ENCODE measurements around the gene BRPF3.

Gene BRPF3

DNA sequence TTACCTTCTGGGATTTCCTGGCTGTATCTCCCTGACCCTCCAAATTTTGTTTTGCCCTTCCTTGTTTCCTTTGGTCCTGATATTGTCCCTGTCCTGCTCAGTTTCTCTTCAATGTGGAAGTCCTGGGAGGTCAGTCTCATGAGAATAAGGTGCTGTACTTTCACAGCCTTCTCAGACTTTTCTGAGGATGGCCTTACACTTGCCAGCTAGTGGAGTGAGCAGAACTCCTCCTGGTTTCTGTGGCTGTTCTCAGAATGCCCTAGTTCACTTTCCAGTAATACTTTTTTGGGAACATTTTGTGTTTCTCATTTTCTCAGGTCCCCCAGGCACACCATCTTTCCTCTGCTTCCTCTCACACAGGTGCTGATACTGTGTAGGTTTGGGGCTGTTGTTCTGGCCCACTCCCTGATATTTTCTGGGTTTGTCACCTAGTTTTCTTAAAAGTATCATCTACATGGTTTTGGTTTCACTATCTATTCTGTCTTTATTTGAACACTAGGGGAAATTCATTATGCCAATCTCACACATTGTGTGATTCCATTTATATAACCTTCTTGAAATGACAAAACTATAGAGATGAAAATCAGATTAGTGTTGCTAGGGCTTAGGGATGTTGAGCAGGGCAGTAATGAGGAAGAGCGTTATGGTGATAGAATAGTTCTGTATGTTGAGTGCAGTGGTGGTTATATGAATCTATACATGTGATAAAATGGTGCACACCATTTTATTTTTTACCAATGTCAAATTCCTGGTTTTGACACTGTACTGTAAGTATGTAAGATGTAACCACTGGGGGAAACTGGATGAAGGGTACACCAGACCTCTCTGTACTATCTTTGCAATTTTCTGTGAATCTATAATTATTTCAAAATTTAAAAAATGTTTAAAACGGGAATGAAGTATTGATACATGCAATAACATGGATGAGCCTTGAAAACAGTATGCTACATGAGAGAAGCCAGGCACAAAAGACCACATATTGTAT lies 27.2 kb upstream of the BRPF3 start:
- TF ChIP-seq, protein P1, sequence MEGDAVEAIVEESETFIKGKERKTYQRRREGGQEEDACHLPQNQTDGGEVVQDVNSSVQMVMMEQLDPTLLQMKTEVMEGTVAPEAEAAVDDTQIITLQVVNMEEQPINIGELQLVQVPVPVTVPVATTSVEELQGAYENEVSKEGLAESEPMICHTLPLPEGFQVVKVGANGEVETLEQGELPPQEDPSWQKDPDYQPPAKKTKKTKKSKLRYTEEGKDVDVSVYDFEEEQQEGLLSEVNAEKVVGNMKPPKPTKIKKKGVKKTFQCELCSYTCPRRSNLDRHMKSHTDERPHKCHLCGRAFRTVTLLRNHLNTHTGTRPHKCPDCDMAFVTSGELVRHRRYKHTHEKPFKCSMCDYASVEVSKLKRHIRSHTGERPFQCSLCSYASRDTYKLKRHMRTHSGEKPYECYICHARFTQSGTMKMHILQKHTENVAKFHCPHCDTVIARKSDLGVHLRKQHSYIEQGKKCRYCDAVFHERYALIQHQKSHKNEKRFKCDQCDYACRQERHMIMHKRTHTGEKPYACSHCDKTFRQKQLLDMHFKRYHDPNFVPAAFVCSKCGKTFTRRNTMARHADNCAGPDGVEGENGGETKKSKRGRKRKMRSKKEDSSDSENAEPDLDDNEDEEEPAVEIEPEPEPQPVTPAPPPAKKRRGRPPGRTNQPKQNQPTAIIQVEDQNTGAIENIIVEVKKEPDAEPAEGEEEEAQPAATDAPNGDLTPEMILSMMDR (conservative IDR thresholded peaks at IDR 0.05; ENCODE audit: low read depth, low read length), result no peak
- no peak for DNase-seq (ENCODE audit: low read depth)
- no peak overlapping the region for H3K4me3 ChIP-seq (ENCODE audit: low read depth, low read length)

DNA sequence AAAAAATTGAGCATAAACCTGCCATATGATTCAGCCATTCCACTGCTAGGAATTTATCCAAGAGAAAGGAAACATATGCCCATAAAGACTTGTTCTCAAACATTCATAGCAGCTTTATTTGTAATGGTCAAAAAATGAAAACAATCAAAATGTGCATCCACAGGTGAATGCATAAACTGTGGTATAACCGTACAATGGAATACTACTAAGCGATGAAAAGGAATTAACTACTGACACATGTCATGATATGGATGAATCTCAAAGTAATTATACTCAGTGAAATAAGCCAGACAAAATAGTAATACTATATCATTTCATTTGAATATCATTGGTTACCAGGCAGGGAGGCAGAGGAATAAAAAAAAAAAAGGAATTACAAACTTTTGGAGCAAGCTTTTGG lies 25.8 kb upstream of the BRPF3 start:
- DNase-seq (ENCODE audit: low read depth), result no peak
- no peak overlapping the region for H3K4me3 ChIP-seq (ENCODE audit: low read depth, low read length)
- TF ChIP-seq, protein P1 (conservative IDR thresholded peaks at IDR 0.05; ENCODE audit: low read depth, low read length), result no peak

DNA sequence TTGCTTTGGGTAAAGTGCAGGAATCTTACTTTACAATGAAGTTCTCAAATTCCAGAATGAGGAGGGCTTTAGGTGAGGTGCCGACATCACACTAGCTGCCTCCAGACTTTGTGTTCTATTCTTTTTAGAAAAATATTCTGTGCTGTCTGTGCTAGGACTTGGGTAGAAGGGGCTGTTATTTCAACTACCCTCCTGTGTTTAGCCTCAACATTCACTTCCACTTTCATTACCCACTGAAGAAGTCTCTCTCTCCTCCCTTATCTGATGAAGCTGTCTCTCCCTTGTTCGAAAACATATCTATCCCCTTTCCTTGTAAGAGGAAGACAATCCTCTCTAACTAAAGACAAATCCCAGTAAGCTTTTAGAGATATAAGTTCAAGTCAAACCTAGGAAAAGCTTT lies 25.0 kb upstream of the BRPF3 start:
- no peak for DNase-seq (ENCODE audit: low read depth)
- no peak overlapping the region for H3K4me3 ChIP-seq (ENCODE audit: low read depth, low read length)
- TF ChIP-seq, protein P1 (conservative IDR thresholded peaks at IDR 0.05; ENCODE audit: low read depth, low read length), result no peak

DNA sequence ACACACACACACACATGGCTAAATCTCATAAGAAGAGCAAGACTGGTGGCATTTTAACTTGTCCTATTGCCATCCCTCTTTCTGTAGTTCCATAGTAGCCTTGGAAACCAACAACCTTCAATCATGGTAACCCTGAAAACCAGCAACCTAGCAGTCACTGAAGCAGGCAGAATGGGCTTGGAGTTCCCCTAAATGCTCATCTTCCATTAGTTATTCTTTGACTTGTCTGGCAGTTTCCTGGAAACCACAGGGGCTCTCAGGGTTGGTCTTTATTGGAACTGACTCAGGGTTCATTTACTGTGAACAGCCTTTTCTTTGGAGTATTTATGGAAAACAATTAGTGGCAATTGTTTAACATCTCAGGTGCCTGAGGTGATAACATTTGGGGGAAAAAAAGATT lies 19.4 kb upstream of the BRPF3 start:
- H3K4me3 ChIP-seq (ENCODE audit: low read depth, low read length), result no peak overlapping the region
- DNase-seq (ENCODE audit: low read depth), result peak; percentile 5
- TF ChIP-seq, protein P1 (conservative IDR thresholded peaks at IDR 0.05; ENCODE audit: low read depth, low read length), result no peak

DNA sequence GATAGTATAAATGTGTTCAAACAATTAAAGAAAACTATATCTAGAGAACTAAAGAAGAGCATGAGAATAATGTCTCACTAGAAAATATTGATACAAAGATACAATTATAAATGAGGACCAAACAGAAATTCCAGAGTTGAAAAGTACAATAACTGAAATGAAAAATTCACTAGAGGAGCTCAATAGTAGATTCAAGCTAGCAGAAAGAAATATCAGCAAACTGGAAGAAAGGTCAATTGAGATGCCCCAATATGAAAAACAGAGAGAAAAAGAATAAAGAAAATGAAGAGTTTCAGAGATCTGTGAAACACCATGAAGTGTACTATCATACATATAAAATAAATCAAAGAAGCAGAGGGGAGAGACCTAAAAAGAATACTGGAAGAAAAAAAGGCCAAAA lies 18.0 kb upstream of the BRPF3 start:
- TF ChIP-seq, protein P1 (conservative IDR thresholded peaks at IDR 0.05; ENCODE audit: low read depth, low read length), result no peak

DNA sequence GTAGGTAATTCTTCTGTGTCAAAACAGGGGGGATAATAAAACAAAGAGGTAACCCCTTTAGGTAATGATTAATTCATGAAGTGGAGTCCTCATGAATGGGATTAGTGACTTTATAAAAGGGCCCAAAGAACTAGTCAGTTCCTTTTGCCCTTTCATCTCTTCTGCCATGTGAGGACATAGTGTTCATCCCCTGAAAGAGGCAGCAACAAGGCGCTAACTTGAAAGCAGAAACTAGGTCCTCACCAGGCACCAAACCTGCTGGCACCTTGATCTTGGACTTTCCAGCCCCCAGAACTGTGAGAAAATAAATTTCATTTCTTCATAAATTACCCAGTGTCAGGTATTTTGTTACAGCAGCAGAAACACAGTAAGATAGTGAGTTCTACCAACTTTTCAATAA lies 16.4 kb upstream of the BRPF3 start:
- no peak for DNase-seq (ENCODE audit: low read depth)
- H3K4me3 ChIP-seq (ENCODE audit: low read depth, low read length), result no peak overlapping the region
- TF ChIP-seq, protein P1 (conservative IDR thresholded peaks at IDR 0.05; ENCODE audit: low read depth, low read length), result no peak

More for the DNA sequence above, 18.0 kb upstream of the BRPF3 start:
- DNase-seq (ENCODE audit: low read depth), result no peak
- no peak overlapping the region for H3K4me3 ChIP-seq (ENCODE audit: low read depth, low read length)

- no peak overlapping the region for H3K4me3 ChIP-seq (ENCODE audit: low read depth, low read length)
- TF ChIP-seq, protein P1 (conservative IDR thresholded peaks at IDR 0.05; ENCODE audit: low read depth, low read length), result no peak
- no peak for DNase-seq (ENCODE audit: low read depth)
These were observed 12.2 kb upstream of the BRPF3 start for GRCh38 chr6:36184311-36184710.

Data from choroid plexus epithelial cell (primary cell).